ENCODE results near the gene ERBB2.
"Not testable (repeated sequence)": the region's sequence is repeated elsewhere in the genome, so short reads cannot be mapped to it uniquely, and the experiment has no call there.

Gene ERBB2

GRCh38 chr17:39679521-39680192 lies 20.2 kb upstream of the ERBB2 start:
- peak; percentile 58 for DNase-seq

DNA sequence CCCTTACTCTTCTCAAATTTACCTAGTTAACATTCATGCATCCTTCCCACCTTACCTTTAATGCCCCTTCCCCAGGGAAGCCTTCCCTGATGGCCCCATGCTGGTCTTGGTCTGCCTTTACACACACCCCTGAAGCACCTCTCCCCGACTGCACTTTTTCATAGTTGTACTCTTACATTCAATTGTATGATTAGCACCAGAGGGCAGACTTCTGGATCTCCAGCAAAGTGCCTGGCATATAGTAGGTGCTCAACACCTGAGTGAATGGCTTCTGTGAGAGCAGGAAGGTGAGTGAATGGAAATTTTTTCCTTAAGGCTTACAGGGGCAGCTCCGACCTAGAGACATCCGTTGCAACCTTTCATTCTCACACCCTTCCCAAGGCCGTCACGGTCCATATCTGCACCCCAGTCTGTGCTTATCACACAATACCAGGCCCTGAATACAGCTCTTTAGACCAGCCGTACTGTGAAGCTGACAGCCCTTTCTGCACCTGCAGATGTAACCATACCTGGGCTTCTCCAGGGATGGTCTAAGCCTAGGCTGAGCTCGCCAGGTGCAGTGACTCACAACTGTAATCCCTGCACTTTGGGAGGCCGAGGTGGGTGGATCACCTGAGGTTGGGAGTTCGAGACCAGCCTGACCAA lies 16.4 kb upstream of the ERBB2 start:
- no peak for DNase-seq

GRCh38 chr17:39684369-39685192 lies 15.3 kb upstream of the ERBB2 start:
- DNase-seq, result no peak

- DNase-seq, result no peak
Observed at GRCh38 chr17:39687101-39687545, 12.7 kb upstream of the ERBB2 start.

DNA sequence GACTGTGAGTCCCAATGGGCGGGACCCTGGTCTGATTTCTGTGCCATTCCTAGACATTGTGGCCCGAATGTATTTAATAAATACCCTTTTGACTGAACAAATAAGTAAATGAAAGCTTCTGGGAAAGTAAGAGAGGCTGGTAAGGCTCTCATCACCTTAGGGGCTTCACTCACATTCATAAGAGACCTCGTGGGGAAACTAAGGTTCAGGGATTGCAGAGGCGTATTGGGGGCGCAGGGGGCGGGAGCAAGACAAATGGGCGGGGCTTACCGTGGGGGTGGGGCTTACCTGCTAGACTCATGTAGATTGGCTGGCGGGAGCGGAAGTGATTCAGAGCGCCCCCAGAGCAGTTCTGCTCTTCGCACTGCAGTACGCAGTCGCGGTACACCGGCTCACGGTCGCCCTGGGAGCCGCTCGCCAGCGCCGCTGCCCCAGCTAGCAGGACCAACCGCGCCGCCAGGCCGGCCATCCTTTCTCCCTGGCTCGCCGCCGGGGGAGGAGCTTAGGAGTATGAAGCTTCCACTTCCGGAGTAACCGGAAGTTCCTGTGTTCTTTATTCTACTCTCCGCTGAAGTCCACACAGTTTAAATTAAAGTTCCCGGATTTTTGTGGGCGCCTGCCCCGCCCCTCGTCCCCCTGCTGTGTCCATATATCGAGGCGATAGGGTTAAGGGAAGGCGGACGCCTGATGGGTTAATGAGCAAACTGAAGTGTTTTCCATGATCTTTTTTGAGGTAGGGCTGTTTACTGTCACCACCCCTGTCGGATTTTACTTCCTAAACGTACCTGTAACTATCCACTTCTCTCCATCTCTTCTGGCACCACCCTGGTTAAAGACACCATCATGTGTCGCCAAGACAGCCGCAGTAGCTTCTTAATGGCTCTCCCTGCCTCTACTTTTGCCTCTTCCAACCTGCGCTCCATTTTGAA lies 12.1 kb upstream of the ERBB2 start, which contains the start of gene PGAP3:
TSS of gene PGAP3 (minus strand) at position 512 of the 929 bp plus-strand sequence. CDS start at position 469, 43 bp downstream.
- peak; percentile 90 for DNase-seq

DNA sequence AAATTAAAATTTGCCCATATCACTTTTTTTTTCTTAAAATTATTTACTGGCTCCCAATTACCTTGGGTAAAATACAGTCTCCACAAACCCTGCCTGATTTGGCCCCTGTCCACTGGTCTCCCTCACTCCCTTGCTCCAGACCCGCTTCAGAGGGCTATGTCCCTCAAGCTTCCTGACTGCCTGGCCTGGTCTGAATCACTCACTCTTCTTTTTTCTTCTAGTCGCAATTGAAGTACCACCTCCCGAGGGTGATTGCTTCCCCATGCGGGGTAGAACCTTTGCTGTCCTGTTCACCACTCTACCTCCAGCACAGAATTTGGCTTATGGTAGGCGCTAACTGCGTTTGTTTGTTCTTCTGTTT lies 11.4 kb upstream of the ERBB2 start:
- no peak for DNase-seq

DNA sequence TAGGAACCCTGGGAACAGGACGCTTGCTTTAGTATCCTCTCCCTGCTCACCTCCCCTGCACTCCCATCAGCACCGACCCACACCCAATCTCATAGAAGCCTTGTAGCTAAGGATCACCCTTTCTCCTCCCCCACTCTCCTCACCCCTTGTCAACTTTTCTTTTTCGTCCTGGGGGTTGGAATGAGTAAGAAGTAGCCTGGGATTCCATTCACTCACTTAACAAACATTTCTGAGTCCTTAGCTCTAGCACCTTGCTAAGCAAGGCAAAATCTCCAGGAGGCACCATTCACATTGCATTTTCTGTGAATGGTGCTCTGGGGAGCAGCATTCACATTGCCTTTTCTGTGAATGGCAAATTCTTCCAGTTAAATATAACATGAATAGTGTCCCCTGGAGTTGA lies 10.9 kb upstream of the ERBB2 start:
- no peak for DNase-seq

GRCh38 chr17:39694593-39694992 lies 5.3 kb upstream of the ERBB2 start:
- no peak for DNase-seq

GRCh38 chr17:39695089-39695474 lies 4.8 kb upstream of the ERBB2 start:
- no peak for DNase-seq

GRCh38 chr17:39696731-39697130 lies 3.1 kb upstream of the ERBB2 start:
- DNase-seq, result no peak

GRCh38 chr17:39697961-39698360 lies 1.9 kb upstream of the ERBB2 start:
- DNase-seq, result no peak

DNA sequence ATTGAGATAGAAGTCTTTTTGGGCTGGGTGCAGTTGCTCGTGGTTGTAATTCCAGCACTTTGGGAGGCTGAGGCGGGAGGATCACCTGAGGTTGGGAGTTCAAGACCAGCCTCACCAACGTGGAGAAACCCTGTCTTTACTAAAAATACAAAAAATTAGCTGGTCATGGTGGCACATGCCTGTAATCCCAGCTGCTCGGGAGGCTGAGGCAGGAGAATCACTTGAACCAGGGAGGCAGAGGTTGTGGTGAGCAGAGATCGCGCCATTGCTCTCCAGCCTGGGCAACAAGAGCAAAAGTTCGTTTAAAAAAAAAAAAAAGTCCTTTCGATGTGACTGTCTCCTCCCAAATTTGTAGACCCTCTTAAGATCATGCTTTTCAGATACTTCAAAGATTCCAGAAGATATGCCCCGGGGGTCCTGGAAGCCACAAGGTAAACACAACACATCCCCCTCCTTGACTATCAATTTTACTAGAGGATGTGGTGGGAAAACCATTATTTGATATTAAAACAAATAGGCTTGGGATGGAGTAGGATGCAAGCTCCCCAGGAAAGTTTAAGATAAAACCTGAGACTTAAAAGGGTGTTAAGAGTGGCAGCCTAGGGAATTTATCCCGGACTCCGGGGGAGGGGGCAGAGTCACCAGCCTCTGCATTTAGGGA lies 577 bp upstream of the ERBB2 start:
- not testable (repeated sequence) for DNase-seq

- DNase-seq, result no peak
Observed at GRCh38 chr17:39700148-39700987, 504 bp downstream of the ERBB2 start.

GRCh38 chr17:39701012-39701783 lies 1.3 kb downstream of the ERBB2 start:
- DNase-seq, result no peak

GRCh38 chr17:39701784-39702422 lies 2.0 kb downstream of the ERBB2 start:
- DNase-seq, result no peak

DNA sequence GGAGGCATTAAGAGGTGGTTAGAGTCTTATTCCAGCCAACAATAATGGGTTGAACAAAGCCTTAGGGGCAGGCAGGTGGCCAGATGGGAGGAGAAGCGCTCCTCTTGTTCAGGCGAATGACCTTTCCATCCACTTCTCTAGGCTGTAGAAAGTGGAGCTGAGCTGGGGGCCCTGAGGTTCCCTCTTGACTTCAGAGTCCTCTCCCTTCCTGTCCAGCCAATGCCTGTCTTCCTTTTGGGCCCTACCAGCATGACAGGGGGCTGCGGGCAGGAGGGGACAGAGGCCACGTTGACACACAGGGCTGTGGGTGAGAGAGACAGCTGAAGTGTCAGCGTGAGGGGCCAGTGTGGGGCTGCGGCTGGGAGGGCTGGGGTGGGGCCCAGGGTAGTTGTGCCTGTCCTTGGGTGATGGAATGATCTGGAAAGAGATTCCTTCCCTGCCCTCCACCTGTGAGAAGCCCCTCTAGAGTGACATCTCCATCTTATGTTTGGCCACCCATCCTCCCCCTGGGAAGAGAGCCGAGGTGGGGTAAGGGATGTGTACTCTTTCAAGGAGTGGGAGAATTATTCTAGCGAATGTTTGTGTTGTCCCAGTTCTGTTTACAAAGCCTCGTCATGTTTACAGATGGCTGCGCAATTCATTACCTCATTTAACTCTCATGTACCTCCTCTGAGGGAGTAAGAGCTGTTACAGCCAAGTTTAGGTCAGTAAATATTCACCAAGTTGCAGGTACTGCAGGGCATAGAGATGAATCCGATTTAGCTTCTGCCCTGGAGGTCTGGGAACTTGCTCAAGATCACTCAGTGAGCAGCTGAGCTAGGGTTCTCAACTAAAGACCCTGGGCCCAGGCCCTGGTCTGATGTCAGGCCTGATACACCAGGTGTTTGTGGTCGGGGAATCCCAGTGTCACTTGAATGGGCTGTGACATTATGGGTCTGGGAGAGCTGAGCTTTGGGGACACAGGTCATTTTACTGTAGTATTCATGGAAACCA lies 3.3 kb downstream of the ERBB2 start:
- DNase-seq, result no peak

DNA sequence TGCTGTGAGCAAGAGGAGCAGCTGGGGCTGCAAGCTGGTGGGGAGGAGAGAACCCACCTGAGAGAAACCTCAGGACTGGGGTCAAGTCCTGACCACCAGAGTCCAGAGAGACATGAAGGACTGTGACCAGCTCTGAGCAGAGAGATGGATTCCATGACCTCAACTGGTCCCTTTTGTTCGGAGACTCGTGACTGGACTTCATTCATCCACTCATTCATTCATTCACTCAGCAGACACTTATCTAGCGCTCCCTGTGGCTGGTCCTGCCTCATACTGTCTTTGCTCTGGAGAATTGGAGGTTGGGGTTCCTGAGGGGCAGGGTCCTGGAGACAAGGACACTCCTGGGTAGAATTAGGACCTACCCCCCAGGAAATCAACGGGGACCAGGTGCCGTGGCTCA lies 4.0 kb downstream of the ERBB2 start:
- no peak for DNase-seq

- DNase-seq, result no peak
Observed at GRCh38 chr17:39704821-39705551, 5.1 kb downstream of the ERBB2 start.
